ENCODE results near the gene SECISBP2L. TPM values are rescaled to one million over a fixed set of nuclear protein-coding genes. Genes with fewer than 3 reads are reported as not detected.

Gene SECISBP2L
- total RNA-seq, 1 experiment from 2014 or later: 24.7 TPM

GRCh38 chr15:48978638-48979037 is 67.6 kb downstream of the SECISBP2L start:
- Histone ChIP-seq H3K9ac (ENCODE audit: extremely low read depth, insufficient read length, low read length) (no peak overlapping the region), H3K23me2 (ENCODE audit: insufficient read length, low read depth, low read length, poor library complexity, severe bottlenecking) (no peaks in the 10 kb centered on the region), H3K79me1 (ENCODE audit: insufficient read depth, low read depth, low read length, poor library complexity, severe bottlenecking) (no peaks in the 10 kb centered on the region), H4K91ac (ENCODE audit: insufficient read length, low read depth, low read length) (no peak overlapping the region), H4K5ac (ENCODE audit: insufficient read length, low read depth, low read length) (no peak overlapping the region), H3K14ac (ENCODE audit: insufficient read depth, low read length) (no peak overlapping the region), H3K27me3 (ENCODE audit: insufficient read depth, low read length) (no peaks in the 10 kb centered on the region), H3K79me2 (ENCODE audit: insufficient read depth, low read length) (no peaks in the 10 kb centered on the region), H3K9me3 (ENCODE audit: control insufficient read depth, low read depth, low read length) (no peaks in the 10 kb centered on the region), H3K4me1 (ENCODE audit: insufficient read depth, low read length) (no peaks in the 10 kb centered on the region), H2BK20ac (ENCODE audit: low read depth, low read length, poor library complexity, severe bottlenecking) (no peak overlapping the region), H3K18ac (ENCODE audit: insufficient read length, low read depth, low read length) (no peak overlapping the region), H2BK15ac (ENCODE audit: low read depth, low read length) (no peak overlapping the region), H3K27ac (ENCODE audit: insufficient read length, low read depth, low read length) (no peak overlapping the region), H3K23ac (ENCODE audit: insufficient read length, low read depth, low read length) (no peak overlapping the region), H2AFZ (ENCODE audit: low read length) (no peak overlapping the region), H3K4me2 (ENCODE audit: insufficient read depth, insufficient read length, low read length) (no peak overlapping the region), H4K20me1 (ENCODE audit: control insufficient read depth, insufficient read depth, insufficient read length) (no peaks in the 10 kb centered on the region), H2BK5ac (ENCODE audit: insufficient read length, low read length) (no peak overlapping the region), H3T11ph (ENCODE audit: low read length) (no peak overlapping the region), H2BK12ac (ENCODE audit: insufficient read length, low read depth, low read length) (no peak overlapping the region), H2AK5ac (ENCODE audit: insufficient read length, low read length) (no peak overlapping the region), H2BK120ac (ENCODE audit: low read depth, low read length, poor library complexity, severe bottlenecking) (no peak overlapping the region), H3K56ac (ENCODE audit: insufficient read length, low read depth, low read length) (no peak overlapping the region), H3K4ac (ENCODE audit: low read depth, low read length) (no peak overlapping the region), H4K8ac (replicated peaks; ENCODE audit: insufficient read length, low read depth, low read length) (no peak overlapping the region)
- Mint-ChIP-seq H3K9me3 (no peaks in the 10 kb centered on the region), H3K4me1 (peaks cover 25 to 27% of the 10 kb centered on the region in 2 experiments), H3K4me3 (no peak overlapping the region), H3K27ac (no peak overlapping the region), H3K36me3 (ENCODE audit: insufficient read depth in 1 of 3, low read depth in 3 of 3) (no peaks in the 10 kb centered on the region), H3K27me3 (ENCODE audit: low read depth) (peaks cover 7% of the 10 kb centered on the region; the same call in 1 of the 2 replicates)
- no peak for DNase-seq
- WGBS (ENCODE audit: extremely low coverage, insufficient read length, low lambda C conversion rate): no CpG with 5 or more reads among the region's 2 CpGs
- TF ChIP-seq CTCF (conservative IDR thresholded peaks at IDR 0.05): no peak

Measured in H9 (cell line).